ENCODE results near the gene CRBN.
A peak's percentile ranks its signal among the peaks of the same experiment; 100 is the strongest.

CRBN gene

DNA sequence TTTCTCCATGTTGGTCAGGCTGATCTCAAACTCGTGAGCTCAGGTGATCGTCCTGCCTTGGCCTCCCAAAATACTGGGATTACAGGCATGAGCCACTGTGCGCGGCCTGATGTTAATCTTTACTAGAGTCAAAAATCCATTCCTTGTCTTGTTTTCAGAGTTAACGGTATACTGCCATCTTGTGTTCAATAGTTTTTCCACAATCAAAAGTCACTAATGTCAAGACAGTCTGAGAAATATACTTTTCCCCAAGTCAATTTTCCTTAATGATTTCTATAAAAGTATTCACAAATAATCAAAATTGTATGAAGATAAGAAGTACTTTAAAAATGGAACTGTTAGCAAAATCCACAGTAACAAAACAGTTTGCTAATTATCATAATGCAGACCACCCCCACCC lies 8.5 kb downstream of the CRBN start:
- ATAC-seq: no peak

DNA sequence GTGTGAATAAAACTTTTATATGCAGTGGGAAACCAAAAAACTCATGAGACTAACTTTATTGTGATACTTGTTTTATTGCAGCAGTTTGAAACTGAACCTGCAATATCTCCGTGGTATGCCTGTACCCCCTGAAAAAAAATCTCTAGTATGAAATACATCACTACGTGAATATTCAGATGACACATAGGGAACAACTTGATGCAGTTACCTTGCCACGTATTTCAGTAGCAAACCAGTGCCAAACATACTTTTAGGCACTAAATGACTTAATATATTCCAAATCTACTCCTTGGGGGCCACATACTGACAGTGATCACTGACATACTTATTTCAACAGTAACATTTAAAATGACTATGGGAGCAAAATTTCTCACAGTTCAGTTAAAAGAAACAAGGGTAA lies 13.8 kb downstream of the CRBN start:
- ATAC-seq: no peak

DNA sequence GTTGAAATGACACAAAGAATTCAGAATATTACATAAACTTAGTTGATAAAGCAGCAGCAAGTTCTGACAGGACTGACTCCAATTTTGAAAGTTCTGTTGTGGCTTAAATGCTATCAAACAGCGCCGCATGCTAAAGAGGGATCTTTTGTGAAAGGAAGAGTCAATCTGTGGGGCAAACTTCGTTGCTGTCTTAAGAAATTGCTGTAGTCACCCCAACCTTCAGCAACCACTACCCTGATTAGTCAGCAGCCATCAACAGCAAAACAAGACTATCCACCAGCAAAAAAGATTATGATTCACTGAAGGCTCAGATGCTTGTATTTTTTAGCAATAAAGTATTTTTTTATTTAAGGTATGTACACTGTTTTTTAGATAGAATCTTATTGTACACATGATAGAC lies 14.2 kb downstream of the CRBN start:
- peak in 1 of 2 donors; percentile 43 for ATAC-seq

DNA sequence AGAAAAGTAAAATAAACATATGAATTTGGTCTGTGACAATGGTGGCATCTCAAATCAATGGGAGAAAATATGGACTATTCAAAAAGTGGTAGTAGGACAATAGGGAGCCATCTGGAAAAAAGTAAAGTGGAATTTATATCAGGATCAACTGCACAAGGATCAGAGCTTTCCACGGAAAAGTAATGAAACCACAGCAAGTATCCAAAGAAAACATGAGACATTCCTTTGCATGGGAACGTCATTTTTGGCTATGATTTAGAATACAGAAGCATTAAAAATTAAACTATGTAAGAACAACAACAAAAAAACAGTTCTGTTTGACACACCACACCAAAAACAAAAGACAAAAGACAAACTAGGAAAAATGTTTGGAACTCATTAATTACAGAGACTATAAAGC lies 18.7 kb downstream of the CRBN start:
- ATAC-seq: no peak

DNA sequence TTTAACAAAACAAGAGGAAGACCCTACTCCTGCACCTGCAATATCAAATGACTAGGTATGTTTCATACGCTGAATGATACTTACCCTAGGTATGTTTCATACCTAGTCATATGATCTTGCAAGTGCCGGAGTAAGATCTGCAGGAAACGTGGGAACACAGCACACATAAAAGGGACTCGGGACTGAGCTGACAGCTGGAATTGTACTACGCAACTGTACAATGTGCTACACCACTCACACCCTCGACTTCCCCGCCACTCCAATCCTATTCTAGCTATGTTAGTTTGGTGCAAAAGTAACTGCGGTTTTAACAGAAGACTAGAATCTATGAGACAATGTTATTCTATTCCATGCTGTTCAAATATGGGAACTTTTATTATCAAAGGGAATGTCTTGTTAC lies 22.0 kb downstream of the CRBN start:
- ATAC-seq: no peak

DNA sequence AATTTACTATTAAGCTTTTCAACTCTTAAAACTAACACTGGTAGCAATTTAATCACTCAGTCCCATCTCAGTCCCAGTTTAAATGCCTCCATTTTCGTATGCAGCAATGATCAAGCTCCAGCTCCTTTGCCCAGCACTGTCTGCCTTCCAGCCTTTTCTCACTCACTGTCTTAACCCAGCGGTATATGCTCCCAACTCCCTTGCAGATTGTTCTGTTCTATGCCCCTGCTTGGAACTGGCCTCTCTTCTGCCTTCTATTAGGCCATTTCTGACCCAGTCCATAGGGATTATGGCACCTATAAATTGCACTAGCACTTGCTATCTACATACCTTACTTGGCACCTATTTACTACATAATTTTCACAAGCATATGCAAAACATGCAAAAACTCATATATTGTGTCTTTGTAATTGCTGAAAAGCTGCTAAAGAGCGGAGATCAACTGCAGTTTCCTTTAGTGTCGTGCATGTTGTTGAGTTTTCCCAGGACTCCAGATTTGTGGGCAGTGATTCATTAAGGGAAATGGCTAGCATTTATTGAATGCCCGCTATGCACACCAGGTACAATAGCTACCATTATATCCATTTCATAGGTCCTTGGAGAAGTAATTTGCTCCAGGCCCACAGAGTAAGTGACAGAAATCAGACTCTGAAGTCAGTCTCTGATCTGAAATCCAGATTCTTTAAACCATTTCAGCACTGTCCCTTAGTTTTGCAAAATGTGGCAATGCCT lies 24.4 kb downstream of the CRBN start:
- ATAC-seq: no peak

DNA sequence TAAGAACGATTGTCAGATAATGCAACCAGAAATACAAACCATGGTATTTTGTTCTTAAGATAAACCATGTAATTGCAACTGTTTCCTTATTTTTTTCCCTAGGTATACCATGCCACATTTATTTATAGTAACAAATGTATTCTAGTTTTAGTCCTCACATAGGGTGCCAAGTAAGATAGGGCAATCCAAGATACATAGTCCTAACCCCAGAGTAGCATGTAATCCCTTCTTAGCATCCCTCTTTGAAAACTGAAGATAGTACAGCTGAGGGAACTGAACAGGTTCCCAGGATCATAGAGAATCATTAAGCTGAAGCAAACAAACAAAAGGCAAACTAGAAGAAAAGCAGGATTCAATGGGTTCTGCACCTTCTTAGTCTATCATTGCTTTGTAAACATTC lies 28.0 kb downstream of the CRBN start:
- no peak for ATAC-seq

DNA sequence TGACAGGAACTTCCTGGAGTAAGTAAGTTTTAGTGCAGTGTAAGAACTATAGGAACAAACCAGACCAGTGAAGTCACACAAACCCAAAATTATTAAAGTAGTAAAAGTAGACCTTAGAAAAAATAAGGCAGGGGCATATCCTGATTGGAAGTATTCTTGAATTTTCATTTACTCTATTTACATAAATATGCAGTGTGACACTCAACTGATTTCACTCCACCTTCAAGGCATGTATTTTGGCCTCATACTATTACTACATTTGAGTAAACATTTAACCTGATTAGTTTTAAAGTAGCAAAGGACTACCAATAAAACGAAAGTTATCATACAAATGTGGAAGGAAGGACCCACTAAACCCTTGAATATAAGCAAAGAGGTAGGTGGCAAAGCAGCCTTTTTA lies 29.9 kb downstream of the CRBN start:
- no peak for ATAC-seq

DNA sequence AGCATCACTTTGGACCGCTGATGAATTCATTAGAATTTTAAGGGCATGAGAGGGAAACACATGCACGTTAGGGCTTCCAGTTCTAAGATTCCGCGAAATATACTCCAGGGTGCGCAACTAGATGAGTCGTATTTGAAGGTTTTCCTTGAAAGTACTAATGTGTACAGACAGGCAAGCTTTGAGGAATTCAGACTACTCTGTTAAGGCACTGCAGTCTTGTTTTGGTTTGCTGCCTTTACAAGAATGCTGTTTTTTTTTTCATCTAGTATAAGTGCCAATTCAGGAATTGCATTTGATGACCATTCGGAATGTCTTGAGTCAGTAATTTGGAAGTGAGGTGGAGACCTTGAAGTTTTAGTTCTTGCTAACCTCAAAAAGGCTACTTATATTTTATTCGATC lies 33.7 kb downstream of the CRBN start:
- no peak for ATAC-seq

DNA sequence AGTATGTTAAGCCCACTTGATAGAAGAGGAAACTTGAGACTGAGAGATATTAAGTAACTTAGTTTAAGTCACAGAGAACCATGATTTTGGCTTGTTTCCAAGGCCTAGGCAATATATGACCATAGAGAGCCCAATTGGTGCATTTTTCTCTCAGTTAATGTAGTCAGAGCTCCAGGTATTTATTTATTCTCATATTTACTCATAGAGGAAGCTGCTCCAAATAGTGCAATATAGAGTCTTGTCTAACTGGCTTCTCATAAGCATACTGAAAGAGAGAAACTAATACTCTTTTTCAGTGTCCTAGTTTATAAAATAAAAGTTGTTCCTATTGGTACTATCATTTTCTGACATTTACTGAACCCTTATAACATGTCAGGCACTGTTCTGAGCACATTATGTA lies 37.6 kb downstream of the CRBN start:
- ATAC-seq: peak in 1 of 2 donors; percentile 13

DNA sequence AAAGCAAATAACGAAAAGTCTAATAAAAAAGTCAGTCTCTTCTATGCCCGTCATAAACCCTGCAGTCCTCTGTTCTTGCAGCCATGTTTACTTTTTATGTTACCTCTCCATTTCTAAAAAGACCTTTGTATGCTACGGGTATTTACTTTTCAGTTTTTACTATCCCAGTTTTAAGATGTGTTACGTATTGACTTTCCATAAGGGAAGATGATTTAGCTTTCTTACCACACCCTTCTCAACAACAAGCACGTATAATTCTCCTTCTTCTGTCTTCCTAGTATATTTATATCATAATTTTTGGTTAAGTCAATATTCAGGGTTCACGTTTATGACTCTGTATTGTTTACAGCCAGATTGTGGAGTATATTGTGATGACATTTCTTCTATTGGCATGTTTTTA lies 42.0 kb downstream of the CRBN start:
- ATAC-seq: no peak

DNA sequence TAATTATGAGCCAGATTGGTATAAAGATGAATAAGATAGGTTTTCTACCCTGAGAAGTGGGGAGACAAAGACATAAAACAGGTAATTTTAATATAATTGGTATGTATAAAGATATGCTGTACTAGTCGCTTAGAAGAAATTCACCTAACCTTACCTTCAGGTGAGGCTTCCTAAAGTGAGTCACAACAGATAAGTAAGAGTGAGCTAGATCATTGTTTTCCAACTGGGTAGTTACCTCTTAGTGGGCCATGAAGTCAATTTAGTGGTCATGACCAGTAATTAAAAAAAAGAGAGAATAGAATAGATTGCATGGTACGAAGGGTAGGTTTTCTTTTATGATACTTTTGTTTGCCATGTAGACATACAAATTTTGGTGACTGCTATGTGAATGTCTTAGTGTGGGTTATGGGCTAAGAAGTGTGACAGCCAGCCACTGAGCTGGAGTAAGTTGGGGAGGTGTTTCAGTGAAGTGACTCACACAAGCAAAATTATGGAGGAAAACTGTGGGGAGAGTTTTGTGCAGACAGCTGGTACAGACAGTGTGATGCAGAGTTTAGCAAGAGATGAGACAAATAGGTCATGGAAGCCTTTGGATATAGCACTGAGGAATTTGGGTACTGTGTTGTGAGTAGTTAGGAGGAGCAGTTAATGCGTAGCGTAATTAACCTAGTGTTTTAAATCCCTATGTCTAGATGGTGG lies 44.6 kb downstream of the CRBN start:
- ATAC-seq: peak; percentile 41 to 49

DNA sequence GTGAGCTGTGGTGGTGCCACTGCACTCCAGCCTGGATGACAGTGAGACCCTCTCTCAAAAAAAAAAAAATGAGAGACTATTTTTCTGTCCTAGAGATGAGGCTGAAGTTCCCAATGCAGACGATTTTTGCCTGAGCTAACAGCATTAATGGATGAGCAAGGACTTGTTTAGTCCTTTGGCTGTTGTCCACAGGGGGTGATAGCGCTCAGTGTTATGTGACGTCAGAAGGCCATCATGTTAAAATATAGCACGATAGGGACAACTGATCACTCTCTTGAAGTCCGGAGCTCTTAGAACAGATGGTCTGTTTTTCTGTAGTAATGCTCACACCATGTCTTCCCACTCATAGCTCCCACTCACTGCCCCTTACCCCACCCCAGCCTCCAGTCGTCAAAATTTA lies 46.0 kb downstream of the CRBN start:
- no peak for ATAC-seq

DNA sequence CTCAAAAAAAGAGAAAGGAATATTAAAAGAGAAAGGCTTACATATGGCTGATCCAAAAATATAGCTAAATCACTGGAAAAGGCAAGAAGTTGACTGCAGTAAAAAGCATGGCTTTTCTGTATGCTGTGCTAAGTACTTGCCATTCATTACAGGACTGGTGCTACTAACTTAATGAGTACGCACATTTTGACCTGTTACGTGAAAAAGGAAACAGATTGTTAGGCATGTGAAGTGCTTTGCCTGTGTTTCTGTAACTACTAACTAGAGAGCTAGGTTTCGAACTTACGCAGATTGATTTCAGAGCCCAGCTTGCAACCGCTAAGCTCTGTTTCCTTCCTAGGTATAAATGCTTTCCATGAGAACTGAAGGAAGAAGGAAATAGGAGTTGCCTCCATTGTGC lies 49.9 kb downstream of the CRBN start:
- ATAC-seq: no peak

DNA sequence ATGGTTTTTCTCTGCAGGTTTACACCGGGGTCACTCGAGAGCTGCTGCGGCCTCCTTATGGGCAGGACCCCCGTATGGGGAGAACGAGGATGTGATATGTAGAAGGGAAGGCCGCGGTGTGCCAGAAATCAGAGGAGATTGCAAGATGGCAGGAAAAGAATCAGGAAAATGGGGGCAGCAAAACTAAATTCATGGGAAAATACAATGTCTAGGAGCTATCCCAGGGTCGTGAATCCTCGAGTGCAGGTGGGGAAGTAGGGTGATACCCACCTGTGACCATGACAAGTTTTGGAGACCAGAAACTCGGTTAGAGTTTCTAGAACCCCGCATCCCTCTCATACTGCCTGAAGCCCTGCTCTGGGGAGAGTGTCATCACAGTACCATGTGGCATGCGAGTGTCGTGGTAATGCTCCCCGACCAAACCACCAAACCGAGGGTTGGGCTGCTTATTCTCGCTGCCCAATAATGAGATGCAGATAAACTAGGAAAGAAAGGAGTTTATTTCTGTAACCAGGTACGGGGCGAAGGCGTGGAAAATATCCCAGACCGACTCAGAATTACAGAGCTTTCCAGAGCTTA lies 52.0 kb downstream of the CRBN start:
- ATAC-seq: peak; percentile 28 to 51

DNA sequence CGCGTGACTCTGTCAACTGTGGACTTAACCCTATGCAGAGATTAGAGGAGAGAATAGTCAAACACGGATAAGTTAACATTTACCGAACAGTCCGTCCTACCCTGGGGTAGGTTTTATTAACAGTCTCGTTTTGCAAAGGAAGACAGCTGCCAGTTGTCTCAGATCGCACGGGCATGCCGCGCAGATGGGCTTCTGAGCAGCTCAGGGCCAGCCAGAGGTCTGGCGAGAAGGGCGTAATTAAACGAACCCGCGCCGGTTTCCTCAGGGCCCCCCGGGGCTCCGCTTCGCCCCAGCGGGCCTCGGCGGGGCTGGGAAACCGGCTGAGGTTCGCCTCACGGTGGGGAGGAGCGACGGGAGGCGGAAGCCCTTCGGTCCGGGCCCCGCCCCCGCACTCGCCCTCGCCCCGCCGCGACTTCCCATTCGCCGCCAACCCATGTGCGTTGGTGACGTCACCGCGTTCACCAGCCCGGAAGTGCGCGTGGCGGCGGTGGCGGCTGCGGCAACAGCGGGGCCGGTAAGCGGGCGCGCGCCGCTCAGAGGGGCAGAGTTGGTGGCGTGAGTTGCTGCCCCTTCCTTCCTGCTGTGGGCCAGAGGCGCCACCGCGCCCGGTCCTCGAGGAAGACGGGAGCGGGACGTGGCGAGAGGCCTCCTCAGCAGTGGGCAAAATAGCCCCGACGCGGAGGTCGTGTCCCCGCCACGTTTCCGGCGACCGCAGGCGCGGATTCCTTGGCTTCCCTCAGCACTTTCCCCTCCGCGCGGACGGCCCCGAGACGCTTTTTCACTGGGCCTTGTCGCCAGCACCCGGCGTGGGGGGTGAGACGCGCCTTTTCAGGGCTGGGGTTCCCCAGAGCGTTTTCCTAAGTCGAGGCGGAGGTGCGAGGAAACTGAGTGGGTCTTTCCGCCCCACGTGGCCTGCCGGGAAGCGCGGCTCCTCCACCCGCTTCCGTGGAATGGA lies 52.7 kb downstream of the CRBN start, which contains the start of gene TRNT1:
TRNT1 (plus strand) TSS at position 464 of the 955 bp plus-strand sequence. CDS start 2,101 bp downstream, outside the sequence.
- ATAC-seq: peak; percentile 89 to 91

DNA sequence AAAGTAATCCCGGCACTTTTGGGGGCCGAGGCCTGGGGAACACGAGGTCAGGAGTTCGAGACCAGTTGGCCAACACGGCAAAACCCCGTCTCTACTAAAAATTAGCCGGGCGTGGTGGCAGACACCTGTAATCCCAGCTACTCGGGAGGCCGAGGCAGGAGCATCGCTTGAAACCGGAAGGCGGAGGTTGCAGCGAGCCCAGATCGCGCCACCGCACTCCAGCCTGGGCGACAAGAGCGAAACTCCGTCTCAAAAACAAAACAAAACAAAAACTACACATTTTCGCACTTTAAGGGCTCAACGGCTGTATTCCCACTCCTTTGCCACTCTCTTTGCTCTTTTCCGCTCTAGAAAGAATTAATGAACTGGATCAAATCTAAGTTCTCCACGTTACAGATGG lies 53.5 kb downstream of the CRBN start:
- no peak for ATAC-seq

DNA sequence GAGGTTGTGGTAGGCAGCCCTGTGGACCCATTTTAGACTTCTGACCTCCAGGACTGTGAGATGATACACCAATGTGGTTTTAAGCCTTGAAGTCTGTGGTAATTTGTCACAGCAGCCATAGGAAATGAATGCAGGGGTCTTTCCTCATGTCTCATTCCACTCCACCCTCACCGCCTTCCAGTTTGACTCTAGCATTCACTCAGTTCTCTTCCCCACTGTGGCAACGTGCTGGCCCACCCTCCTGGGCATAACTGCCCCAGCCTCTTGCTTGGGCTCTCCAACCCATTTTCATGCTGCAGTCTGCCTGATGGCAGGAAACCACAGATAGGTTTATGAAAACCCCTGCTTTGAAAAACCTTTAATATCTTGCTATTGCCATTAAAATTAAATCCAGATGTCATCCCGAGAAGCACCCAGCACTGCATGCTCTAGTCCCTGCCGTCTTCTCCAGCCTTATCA lies 60.1 kb downstream of the CRBN start:
- peak; percentile 35 to 72 for ATAC-seq

DNA sequence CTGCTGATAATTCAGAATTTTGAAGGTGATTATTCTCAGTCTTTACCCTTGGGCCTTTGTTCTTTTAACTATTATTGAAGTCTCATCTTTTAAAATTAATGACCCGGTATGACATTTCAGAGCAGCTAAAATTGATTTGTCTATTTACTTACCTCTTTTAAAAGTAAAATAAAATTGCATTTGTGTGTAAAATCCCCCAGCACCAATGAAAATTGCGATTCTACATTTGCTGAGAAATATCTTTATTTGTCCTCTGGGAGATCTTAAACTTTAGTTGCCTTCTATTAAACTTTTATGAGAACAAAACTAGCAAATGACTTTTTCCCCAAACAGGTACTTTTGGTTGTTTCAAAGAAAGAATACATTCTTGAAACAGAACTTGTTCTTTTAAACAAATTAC lies 61.8 kb downstream of the CRBN start:
- ATAC-seq: no peak

DNA sequence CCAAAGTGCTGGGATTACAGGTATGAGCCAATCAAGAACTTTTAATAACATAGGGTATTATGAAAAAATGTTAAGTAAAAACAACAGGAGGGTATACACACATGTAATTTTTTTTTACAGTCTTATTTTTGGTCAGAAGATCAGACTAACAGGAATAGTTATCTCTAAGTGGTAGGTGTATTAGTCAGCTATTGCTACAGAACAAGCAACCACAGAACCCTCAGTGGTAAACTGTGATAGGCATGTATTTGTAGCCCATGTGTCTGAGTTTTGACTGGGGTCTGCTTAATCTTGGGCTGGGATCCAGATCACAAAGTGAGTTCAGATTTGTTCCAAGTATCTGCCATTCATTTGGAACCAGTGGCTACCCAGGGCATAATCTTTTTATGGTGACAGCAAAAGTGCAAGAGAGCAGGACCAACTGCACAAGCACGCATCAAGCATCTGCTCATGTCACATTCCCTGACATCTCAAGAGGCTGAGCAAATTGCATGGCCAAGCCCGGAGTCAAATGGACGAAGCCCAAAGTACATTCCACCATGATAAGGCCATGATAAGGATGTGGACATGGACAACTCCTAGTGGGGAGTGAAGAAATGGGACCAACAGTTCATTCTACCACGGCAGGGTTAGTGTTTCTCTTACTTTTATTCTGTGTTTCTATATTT lies 66.3 kb downstream of the CRBN start:
- ATAC-seq: no peak

DNA sequence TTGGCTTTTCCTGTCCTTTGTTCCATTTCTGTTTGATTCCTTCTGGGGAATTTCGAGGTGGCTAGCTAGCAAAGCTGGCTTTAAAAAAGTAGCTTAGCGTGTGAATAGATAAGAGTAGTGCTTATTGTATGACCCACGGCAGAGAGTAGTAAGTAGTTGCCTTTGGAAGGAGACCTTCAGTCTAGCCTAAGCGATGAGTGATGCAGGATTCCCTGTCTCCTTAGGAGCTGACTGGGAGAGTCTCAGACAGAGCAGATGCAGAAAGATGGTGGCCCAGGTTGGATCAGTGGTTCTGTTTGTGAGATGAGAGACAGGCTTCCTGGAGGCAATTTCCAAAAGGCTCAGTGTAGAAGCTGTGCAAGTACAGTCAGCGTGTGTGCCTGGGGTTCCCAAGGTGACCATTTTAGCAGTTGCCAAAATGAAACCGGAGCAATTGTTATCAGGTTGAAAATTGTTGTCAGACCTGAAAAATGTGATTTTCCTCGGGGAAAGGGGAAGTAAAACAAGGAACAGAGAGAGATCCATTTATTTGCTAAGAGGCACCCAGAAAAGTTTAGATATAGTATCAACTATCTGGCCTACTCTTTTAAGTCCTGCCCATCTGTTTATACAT lies 68.6 kb downstream of the CRBN start:
- ATAC-seq: no peak

DNA sequence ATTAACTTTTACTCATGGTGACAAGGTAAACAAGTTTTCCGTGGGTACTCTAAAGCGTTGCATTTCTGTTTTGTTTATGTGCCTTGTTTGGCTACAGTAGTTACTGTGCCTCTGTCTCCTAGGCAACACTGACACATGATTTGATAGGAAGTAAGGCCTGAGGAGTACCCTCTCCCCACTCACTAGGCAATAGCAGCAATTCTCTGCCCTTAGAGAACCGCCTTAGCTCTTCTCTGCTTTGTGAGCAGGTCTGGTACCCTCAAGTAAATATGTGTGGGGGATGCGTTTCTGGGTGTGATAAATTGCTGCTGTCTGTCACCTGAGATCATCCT lies 69.2 kb downstream of the CRBN start, which contains the start of gene IL5RA:
IL5RA (minus strand) TSS at position 76 of the 332 bp plus-strand sequence. CDS start 5,390 bp downstream, outside the sequence.
- peak in 1 of 2 donors; percentile 5 for ATAC-seq
